GM23338 (cell line): ENCODE data around the gene METTL18.

Experiments used
- CREB1 ChIP-seq: fragments of 250-450 bp; sonication (Bioruptor Pico); IDR thresholded peaks from 2 replicates; pipeline ENCODE4 v1.5.0; 2020; ENCODE audit warnings: low read depth, mild to moderate bottlenecking, moderate library complexity
- EZH2 ChIP-seq: fragments of 200-600 bp; sonication (generic); IDR thresholded peaks from one replicate; pipeline ENCODE4 v1.8.0; 2017; ENCODE audit warnings: antibody characterized with exemption, mild to moderate bottlenecking, low read depth; ENCODE audit not compliant: unreplicated experiment
- EZH2phosphoT487 ChIP-seq: fragments of 200-600 bp; sonication (generic); IDR thresholded peaks from one replicate; pipeline ENCODE4 v1.8.1; 2018; ENCODE audit warnings: antibody characterized with exemption; ENCODE audit not compliant: unreplicated experiment
- JUNB ChIP-seq: IDR thresholded peaks from one replicate; pipeline ENCODE4 v1.6.1; 2016; ENCODE audit warnings: antibody characterized with exemption; ENCODE audit not compliant: unreplicated experiment
- POLR2AphosphoS5 ChIP-seq: IDR thresholded peaks from 2 replicates; pipeline ENCODE4 v1.6.1; 2016; ENCODE audit warnings: antibody characterized with exemption, low read depth
- REST ChIP-seq: IDR thresholded peaks from one replicate; pipeline ENCODE4 v1.6.1; 2018; ENCODE audit warnings: antibody characterized with exemption; ENCODE audit not compliant: unreplicated experiment
- ZNF114 ChIP-seq: fragments of 250-450 bp; sonication (Bioruptor Pico); IDR thresholded peaks from 2 replicates; pipeline ENCODE4 v1.5.0; 2020; ENCODE audit warnings: mild to moderate bottlenecking, moderate library complexity
- ZNF331 ChIP-seq: fragments of 250-450 bp; sonication (Bioruptor Pico); IDR thresholded peaks from 2 replicates; pipeline ENCODE4 v1.5.0; 2020; ENCODE audit warnings: low read depth, mild to moderate bottlenecking, moderate library complexity
- TF ChIP-seq, protein P1 (sequence below), 2 experiments: fragments of 200-600 bp in 1 of 2; sonication (generic) in 1 of 2; conservative IDR thresholded peaks; 2 replicates each; pipeline versions ENCODE4 v1.5.1 to v1.6.1; 2016 to 2017; ENCODE audit warnings: antibody characterized with exemption in 2 of 2, low read depth in 2 of 2, mild to moderate bottlenecking in 2 of 2, moderate library complexity in 1 of 2
- TF ChIP-seq, protein P2 (sequence below): IDR thresholded peaks from 2 replicates; pipeline ENCODE4 v1.6.1; 2016; ENCODE audit warnings: antibody characterized with exemption

DNA sequence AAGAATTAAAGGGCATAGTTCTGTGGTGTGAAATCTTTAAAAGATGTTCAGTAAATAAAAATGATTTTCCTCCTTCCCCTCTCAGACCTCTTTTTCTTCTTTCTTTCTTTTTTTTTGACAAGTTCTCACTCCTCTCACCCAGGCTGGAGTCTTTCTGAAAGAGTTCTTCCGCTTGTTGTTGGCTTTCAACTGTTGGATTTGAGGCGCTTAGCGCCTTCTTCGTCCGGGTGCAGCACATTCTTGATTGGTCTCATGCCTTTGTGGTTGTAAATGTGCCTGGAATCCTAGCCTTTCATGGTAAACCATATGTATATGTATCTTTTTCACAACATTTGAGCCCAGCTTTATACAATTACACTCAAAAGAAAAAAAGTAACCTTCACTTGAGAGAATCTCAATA is 980 bp upstream of the METTL18 start:
- TF ChIP-seq, protein P1, sequence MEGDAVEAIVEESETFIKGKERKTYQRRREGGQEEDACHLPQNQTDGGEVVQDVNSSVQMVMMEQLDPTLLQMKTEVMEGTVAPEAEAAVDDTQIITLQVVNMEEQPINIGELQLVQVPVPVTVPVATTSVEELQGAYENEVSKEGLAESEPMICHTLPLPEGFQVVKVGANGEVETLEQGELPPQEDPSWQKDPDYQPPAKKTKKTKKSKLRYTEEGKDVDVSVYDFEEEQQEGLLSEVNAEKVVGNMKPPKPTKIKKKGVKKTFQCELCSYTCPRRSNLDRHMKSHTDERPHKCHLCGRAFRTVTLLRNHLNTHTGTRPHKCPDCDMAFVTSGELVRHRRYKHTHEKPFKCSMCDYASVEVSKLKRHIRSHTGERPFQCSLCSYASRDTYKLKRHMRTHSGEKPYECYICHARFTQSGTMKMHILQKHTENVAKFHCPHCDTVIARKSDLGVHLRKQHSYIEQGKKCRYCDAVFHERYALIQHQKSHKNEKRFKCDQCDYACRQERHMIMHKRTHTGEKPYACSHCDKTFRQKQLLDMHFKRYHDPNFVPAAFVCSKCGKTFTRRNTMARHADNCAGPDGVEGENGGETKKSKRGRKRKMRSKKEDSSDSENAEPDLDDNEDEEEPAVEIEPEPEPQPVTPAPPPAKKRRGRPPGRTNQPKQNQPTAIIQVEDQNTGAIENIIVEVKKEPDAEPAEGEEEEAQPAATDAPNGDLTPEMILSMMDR (conservative IDR thresholded peaks at IDR 0.05; ENCODE audit: low read depth in 2 of 2) = no peak
- TF ChIP-seq POLR2AphosphoS5 (no peak), EZH2 (no peak), JUNB (no peak), EZH2phosphoT487 (no peak), ZNF114 (CRISPR knock-in tag) (no peak), ZNF331 (CRISPR knock-in tag) (no peak), REST (no peak), CREB1 (no peak)
- TF ChIP-seq, protein P2, sequence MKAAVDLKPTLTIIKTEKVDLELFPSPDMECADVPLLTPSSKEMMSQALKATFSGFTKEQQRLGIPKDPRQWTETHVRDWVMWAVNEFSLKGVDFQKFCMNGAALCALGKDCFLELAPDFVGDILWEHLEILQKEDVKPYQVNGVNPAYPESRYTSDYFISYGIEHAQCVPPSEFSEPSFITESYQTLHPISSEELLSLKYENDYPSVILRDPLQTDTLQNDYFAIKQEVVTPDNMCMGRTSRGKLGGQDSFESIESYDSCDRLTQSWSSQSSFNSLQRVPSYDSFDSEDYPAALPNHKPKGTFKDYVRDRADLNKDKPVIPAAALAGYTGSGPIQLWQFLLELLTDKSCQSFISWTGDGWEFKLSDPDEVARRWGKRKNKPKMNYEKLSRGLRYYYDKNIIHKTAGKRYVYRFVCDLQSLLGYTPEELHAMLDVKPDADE = no peak
